Mesendoderm (in vitro differentiated cells): ENCODE results near the gene ASPG.

ENCODE experiments used
- DNase-seq: peaks from one replicate; pipeline ENCODE4 v3.0.0; 2013
- H2AK5ac ChIP-seq: 2 replicates; pipeline ENCODE4 v1.6.1; 2013; ENCODE audit warnings: low read length, inconsistent platforms
- H2BK120ac ChIP-seq: 2 replicates; pipeline ENCODE4 v1.6.1; 2013; ENCODE audit warnings: low read depth, mild to moderate bottlenecking, low read length, moderate library complexity, mixed read lengths
- H2BK15ac ChIP-seq: replicated peaks from 2 replicates; pipeline ENCODE4 v1.6.1; 2013; ENCODE audit warnings: low read depth, mild to moderate bottlenecking, moderate library complexity
- H2BK5ac ChIP-seq: 2 replicates; pipeline ENCODE4 v1.6.1; 2013; ENCODE audit warnings: low read length, inconsistent platforms
- H3K18ac ChIP-seq: 2 replicates; pipeline ENCODE4 v1.6.1; 2013; ENCODE audit warnings: mild to moderate bottlenecking, low read length, mixed read lengths
- H3K23ac ChIP-seq: one replicate; pipeline ENCODE4 v1.6.1; 2013; ENCODE audit warnings: low read length
- H3K27ac ChIP-seq: 2 replicates; pipeline ENCODE4 v1.5.1; 2013; ENCODE audit warnings: low read depth, mild to moderate bottlenecking, inconsistent platforms, low read length, moderate library complexity
- H3K27me3 ChIP-seq: 2 replicates; pipeline ENCODE4 v1.6.1; 2013; ENCODE audit warnings: low read length, control low read depth, mild to moderate bottlenecking, inconsistent platforms; ENCODE audit not compliant: insufficient read depth, poor library complexity
- H3K36me3 ChIP-seq: 2 replicates; pipeline ENCODE4 v1.6.1; 2013; ENCODE audit warnings: low read length, inconsistent platforms; ENCODE audit not compliant: control insufficient read depth, insufficient read depth
- H3K4ac ChIP-seq: one replicate; pipeline ENCODE4 v1.6.1; 2013; ENCODE audit warnings: low read depth, mild to moderate bottlenecking, low read length, moderate library complexity
- H3K4me1 ChIP-seq: 2 replicates; pipeline ENCODE4 v1.6.1; 2013; ENCODE audit warnings: low read depth, low read length, inconsistent platforms; ENCODE audit not compliant: control insufficient read depth
- H3K4me2 ChIP-seq: 2 replicates; pipeline ENCODE4 v1.6.1; 2013; ENCODE audit warnings: low read length
- H3K4me3 ChIP-seq: 2 replicates; pipeline ENCODE4 v1.5.1; 2013; ENCODE audit warnings: mild to moderate bottlenecking, low read length
- H3K56ac ChIP-seq: one replicate; pipeline ENCODE4 v1.6.1; 2013; ENCODE audit warnings: low read length
- H3K79me1 ChIP-seq: 2 replicates; pipeline ENCODE4 v1.6.1; 2013; ENCODE audit warnings: low read length, inconsistent platforms
- H3K79me2 ChIP-seq: 2 replicates; pipeline ENCODE4 v1.6.1; 2013; ENCODE audit warnings: mild to moderate bottlenecking, low read length; ENCODE audit not compliant: control insufficient read depth, insufficient read depth
- H3K9ac ChIP-seq: 2 replicates; pipeline ENCODE4 v1.6.1; 2013; ENCODE audit warnings: low read length, inconsistent platforms
- H4K5ac ChIP-seq: one replicate; pipeline ENCODE4 v1.6.1; 2013; ENCODE audit warnings: low read length
- H4K8ac ChIP-seq: one replicate; pipeline ENCODE4 v1.6.1; 2013; ENCODE audit warnings: low read depth, mild to moderate bottlenecking, control low read depth, low read length, moderate library complexity
- WGBS: extraction: QIAGEN DNeasy Blood & Tissue Kit; methylation state at CpG from one replicate; pipeline ENCODE4 v1.1.7; 2013; ENCODE audit warnings: low lambda C conversion rate, missing lambda C conversion rate; ENCODE audit not compliant: insufficient coverage; ENCODE audit errors: extremely low coverage; 5-methylcytosine and 5-hydroxymethylcytosine counted together

Gene ASPG

DNA sequence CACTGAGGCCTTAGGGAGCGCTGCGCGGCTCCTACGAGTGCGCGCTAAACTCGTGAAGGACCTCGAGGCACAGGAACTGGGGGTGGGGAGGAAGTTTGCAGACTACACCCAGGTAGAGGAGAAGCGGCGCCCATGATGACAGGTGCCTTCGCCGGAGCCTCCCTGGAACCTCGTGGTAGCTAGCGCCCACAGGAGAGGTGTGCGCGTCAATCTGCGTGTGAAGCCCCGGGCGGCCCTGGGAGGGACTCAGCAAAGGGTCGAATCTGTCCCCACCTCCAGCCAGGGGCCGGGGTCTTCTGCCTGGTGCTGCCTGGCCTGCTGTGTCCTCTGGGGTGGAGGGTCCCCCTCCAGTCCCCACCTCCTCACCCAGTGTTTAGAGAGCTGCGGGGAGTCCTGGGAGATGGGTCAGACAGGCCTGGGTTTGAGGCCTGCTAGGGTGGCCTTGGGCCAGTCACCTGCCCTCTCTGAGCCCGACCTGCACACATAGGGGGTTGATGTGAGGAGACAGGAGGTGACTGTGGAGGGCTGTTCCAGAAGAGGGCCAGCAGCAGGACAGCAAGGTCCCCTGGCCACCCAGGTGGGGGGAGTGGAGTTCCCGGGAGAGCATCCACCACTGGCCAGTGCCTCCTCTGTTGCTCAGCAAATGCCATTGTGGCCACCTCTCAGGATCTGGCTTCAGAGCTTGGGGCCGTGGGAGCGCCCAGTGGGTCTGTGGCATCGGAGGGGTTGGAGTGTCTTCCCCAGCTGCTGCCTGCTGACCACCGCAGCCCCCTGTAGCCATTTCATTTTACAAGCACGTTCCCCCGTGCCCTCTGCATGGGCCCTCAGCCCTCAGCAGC, 32.7 kb downstream of the ASPG start:
- Histone ChIP-seq H3K79me1 (no peaks in the 10 kb centered on the region), H3K36me3 (no peaks in the 10 kb centered on the region), H3K23ac (no peak overlapping the region), H3K4me2 (no peak overlapping the region), H4K5ac (no peak overlapping the region), H2BK5ac (no peak overlapping the region), H4K8ac (no peak overlapping the region), H3K27me3 (peaks cover 10% of the 10 kb centered on the region), H2AK5ac (no peak overlapping the region), H3K4me3 (no peak overlapping the region), H3K4ac (no peak overlapping the region), H3K27ac (no peak overlapping the region), H3K9ac (no peak overlapping the region), H3K56ac (no peak overlapping the region), H3K79me2 (no peaks in the 10 kb centered on the region), H2BK15ac (no peak overlapping the region), H2BK120ac (no peak overlapping the region), H3K4me1 (no peaks in the 10 kb centered on the region), H3K18ac (no peak overlapping the region)
- no peak for DNase-seq
- no CpG with 5 or more reads among the region's 30 CpGs for WGBS

DNA sequence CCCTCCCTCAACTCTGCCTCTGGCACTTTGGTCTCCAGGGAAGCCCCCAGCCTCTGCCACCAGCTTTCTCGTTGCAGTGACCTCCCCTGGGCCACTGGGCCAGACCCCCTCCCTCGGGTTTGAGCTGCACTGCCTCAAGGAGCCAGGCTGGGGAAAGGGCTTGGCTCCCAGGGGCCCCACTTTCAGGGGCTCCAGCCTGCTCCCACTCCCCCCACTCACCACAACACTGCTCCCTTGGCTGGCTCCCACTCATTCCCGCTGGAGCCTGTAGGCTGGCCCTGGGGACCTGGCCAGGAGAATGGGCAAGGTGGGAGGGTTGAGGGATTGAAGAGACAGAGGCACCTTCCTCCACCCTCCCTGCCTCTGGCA, 33.6 kb downstream of the ASPG start:
- DNase-seq, result no peak
- no peak overlapping the region for H3K9ac ChIP-seq
- H3K23ac ChIP-seq, result no peak overlapping the region
- H3K36me3 ChIP-seq, result no peaks in the 10 kb centered on the region
- no CpG with 5 or more reads among the region's 3 CpGs for WGBS
- peaks cover 10% of the 10 kb centered on the region for H3K27me3 ChIP-seq
- H3K79me2 ChIP-seq, result no peaks in the 10 kb centered on the region
- no peaks in the 10 kb centered on the region for H3K4me1 ChIP-seq
- H3K79me1 ChIP-seq, result no peaks in the 10 kb centered on the region
- no peak overlapping the region for H3K4me2 ChIP-seq
- no peak overlapping the region for H3K4me3 ChIP-seq
- H3K4ac ChIP-seq, result no peak overlapping the region
- no peak overlapping the region for H2BK15ac ChIP-seq
- H4K5ac ChIP-seq, result no peak overlapping the region
- no peak overlapping the region for H2BK5ac ChIP-seq
- H4K8ac ChIP-seq, result no peak overlapping the region
- no peak overlapping the region for H3K18ac ChIP-seq
- no peak overlapping the region for H2BK120ac ChIP-seq
- no peak overlapping the region for H3K27ac ChIP-seq
- no peak overlapping the region for H3K56ac ChIP-seq
- H2AK5ac ChIP-seq, result no peak overlapping the region

DNA sequence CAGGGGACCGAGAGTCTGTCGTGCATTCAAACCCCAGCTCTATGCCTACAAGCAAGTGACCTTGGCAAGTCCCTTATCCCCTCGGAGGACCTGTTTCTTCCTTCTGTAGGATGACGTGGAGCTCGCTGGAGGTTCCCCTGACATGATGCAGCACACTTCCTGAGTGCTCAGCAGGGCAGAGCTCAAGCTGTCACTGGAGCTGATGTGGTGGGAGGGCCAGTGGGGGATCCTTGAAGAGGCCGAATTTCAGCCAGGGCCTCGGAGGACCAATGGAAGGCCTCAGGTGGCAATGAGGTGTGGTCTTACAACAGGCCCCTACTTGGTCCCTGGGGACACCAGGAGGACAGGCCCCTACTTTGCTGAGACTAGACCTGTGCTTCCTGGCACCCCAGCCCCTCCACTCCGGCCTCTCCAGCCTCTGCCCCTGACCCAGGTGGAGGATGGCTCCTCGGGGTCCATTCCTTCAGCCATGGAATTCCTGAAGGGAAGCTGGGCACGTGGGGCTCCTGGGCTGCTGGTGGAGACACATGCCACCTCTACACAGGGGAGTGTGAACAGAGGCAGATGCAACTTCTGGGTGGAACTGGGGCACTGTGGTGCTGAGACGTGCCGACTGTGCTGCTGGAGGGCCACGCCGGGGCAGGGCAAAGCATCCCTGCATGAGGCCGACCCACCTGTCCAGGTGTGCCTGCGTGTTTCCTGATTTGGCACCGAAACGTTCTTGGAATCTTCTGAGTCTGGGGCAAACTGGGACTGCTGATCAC, 34.2 kb downstream of the ASPG start:
- H3K4me1 ChIP-seq, result no peaks in the 10 kb centered on the region
- no CpG with 5 or more reads among the region's 18 CpGs for WGBS
- DNase-seq, result no peak
- H3K27ac ChIP-seq, result no peak overlapping the region
- no peaks in the 10 kb centered on the region for H3K79me2 ChIP-seq
- no peak overlapping the region for H4K8ac ChIP-seq
- no peak overlapping the region for H2AK5ac ChIP-seq
- peaks cover 10% of the 10 kb centered on the region for H3K27me3 ChIP-seq
- H3K4me3 ChIP-seq, result no peak overlapping the region
- H2BK120ac ChIP-seq, result no peak overlapping the region
- no peak overlapping the region for H3K4me2 ChIP-seq
- H4K5ac ChIP-seq, result no peak overlapping the region
- H3K4ac ChIP-seq, result no peak overlapping the region
- H3K36me3 ChIP-seq, result no peaks in the 10 kb centered on the region
- H2BK15ac ChIP-seq, result no peak overlapping the region
- no peak overlapping the region for H3K18ac ChIP-seq
- no peak overlapping the region for H3K23ac ChIP-seq
- H2BK5ac ChIP-seq, result no peak overlapping the region
- H3K9ac ChIP-seq, result no peak overlapping the region
- no peak overlapping the region for H3K56ac ChIP-seq
- no peaks in the 10 kb centered on the region for H3K79me1 ChIP-seq

DNA sequence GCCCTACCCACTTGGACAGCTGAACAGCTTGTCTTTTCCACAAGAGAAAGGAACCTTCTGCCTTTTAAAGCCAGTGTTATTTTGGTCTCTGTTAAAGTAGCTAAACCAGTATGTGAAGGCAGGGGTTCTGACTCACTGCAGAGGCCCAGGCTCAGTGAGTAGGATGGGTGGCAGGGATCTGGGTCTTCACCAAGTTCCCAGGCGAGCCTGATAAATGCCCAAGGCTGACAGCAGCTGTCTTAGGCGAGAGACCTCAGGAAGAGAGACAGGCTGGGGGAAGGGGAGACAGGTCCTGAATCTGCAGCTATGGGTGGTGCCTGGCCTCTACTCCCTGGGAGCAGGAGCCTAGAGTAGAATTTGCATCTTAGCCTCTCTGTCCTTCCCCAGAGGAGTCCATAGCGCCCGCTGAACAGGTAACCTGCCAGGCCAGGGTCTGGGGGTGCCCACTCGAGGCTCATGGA, 34.8 kb downstream of the ASPG start:
- H3K4me3 ChIP-seq, result no peak overlapping the region
- no peak overlapping the region for H2BK120ac ChIP-seq
- no peaks in the 10 kb centered on the region for H3K4me1 ChIP-seq
- no peak overlapping the region for H4K8ac ChIP-seq
- WGBS, result no CpG with 5 or more reads among the region's 5 CpGs
- no peak for DNase-seq
- H4K5ac ChIP-seq, result no peak overlapping the region
- H3K4ac ChIP-seq, result no peak overlapping the region
- peaks cover 10% of the 10 kb centered on the region for H3K27me3 ChIP-seq
- H3K27ac ChIP-seq, result no peak overlapping the region
- no peak overlapping the region for H2AK5ac ChIP-seq
- no peak overlapping the region for H3K23ac ChIP-seq
- no peak overlapping the region for H2BK5ac ChIP-seq
- no peak overlapping the region for H3K18ac ChIP-seq
- no peak overlapping the region for H3K9ac ChIP-seq
- no peak overlapping the region for H2BK15ac ChIP-seq
- no peaks in the 10 kb centered on the region for H3K79me1 ChIP-seq
- no peak overlapping the region for H3K56ac ChIP-seq
- H3K36me3 ChIP-seq, result no peaks in the 10 kb centered on the region
- no peaks in the 10 kb centered on the region for H3K79me2 ChIP-seq
- no peak overlapping the region for H3K4me2 ChIP-seq

DNA sequence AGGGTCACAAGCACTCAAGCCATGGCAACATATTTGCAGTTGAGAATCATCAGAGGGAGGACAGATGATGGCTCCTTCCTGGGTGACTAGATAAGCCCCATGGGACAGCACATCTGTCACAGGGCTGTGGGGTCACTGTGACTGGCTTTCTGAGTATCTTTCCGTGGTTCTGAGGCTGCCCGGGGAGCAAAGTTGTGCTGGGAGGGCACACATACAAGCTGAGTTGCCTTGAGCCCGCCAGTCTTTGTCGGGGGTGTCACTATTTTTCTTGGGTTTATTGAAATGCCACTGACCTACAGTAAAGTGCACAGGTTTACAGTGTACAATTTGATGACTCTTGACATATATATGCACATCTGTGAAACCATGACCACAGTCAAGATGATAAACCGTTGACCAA, 35.6 kb downstream of the ASPG start:
- Histone ChIP-seq H2BK5ac (no peak overlapping the region), H3K27me3 (peaks cover 10% of the 10 kb centered on the region), H3K4me2 (no peak overlapping the region), H3K23ac (no peak overlapping the region), H3K56ac (no peak overlapping the region), H3K79me1 (no peaks in the 10 kb centered on the region), H4K5ac (no peak overlapping the region), H3K4ac (no peak overlapping the region), H3K18ac (no peak overlapping the region), H2AK5ac (no peak overlapping the region), H4K8ac (no peak overlapping the region), H3K79me2 (no peaks in the 10 kb centered on the region), H3K27ac (no peak overlapping the region), H2BK15ac (no peak overlapping the region), H3K36me3 (no peaks in the 10 kb centered on the region), H3K4me3 (no peak overlapping the region), H3K9ac (no peak overlapping the region), H2BK120ac (no peak overlapping the region), H3K4me1 (no peaks in the 10 kb centered on the region)
- WGBS, result no CpG with 5 or more reads among the region's 5 CpGs
- no peak for DNase-seq
